ENCODE results near the gene DDR2.

Gene DDR2

DNA sequence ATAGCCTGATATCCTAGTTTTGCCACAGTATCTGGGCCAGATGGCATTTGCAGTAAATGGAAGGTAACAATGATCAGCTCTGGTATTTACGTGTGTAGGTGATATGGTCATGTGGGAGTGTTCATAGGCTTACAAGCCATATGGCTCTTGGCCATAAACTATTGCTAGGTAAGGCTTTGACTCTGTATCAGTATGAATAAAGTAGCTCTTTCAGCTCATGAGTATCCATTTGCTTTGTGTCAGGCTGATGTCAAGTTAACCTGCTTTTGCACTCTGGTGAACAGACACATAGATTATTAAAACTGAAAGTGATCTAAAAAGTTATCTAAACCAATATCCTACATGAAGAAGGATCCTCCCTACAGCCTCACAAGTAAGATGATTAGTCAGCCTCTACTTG lies 69.0 kb downstream of the DDR2 start:
- DNase-seq = no peak

DNA sequence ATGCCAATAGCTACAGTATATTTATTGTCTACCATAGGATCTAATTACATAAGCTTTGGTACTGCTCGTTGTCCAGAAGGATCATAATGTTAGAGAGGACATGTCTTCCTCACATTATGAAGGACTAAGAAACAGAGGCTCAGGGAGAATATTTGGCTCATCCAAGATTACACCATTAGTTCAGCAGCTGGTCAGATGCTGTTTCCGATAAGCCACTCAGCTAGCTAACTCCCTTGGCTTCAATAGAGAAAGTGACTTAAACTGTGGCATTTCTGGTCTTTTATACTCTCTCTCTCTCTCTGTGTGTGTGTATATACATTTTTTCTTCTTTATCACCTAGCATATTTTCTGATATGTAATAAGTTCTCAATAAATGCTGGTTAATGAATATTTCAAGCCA lies 70.4 kb downstream of the DDR2 start:
- no peak for DNase-seq

DNA sequence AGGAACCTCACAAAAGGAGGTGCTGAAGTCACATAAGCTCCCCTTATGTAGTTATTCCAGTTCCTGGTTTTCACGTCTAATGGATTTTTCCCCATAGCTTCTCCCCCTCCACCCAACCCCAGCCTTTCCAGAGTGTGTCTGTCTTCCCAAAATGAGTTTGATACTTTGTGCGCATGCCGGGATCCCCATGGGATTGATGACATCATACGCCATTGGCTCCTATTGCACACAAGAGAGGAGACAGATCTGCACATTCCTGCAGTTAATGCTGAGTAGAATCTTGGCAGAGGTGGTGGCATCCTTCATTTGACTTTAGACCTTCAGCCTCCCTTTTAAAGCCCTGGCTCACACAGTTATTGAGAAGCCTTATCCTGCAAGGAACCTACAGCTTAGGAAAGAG lies 71.4 kb downstream of the DDR2 start:
- no peak for DNase-seq

DNA sequence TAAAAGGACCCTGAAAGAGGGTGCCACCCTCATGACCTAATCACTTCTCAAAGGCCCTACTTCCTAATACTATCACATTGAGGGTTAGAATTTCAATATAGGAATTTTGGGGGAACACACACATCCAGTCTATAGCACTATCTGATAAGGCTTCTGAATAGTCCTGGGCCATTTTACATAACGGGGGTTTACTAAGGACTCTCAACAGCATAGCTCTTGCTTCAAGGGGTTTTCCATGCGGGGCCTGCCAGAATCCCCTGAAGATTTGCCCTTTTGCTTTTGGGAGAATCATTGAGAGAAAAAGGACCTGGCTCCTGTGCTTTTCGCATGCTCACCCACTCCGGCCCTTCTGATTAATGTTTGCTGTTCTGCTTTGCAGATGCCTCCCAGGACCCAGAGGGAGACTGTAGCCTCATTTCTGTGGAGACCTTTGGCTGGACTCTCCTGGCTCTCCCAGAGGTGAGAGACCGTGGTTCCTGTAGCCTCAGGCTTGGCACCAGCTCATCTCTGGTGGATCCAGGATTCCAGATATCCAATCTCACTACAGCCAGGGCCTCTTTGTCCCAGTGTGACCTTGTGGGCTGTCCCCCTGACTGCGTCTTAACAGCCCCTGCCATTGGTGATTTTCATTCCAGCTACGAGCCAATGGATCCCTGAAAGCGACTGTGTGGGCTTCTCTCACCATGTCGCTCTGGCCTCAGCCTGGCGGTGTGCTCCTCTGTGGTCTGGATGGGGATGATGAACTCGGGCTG lies 72.6 kb downstream of the DDR2 start:
- DNase-seq = no peak

DNA sequence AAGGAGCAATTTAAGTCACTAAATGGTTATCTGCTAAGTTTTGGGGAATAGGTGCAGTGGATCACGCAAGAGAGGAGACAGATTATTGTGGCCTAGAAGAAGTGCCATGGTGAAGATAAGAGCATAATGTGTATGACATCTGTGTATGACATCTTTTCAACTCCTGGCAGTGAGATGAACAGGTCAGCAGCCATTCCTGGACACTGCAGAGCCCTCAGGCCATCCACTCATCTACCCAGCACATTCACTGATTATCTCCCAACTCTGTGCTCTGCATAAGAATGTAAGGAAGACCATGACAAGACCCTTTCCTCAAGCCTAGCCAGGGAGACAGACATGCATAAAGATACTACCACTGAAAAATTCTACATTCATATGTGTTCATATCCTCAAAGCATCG lies 73.7 kb downstream of the DDR2 start:
- DNase-seq = no peak

DNA sequence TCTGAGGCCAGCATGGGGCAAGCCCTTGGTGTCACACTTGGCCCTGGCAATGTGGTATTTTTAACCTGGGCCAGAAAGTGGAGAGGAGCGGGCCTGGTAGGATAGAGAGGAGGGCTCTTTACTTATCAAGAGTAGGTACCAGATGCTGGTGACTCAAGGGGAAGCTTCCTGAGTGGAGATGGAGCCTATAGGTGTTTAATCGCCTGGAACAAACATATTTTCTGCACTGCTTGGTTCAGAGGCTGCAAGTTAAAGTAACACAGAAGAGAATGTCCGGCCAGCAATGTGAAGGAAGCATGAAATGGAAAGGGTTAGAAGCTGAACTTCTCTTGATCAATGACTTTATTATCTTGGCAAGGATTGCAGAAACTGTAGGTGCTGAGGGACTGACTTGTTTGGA lies 74.3 kb downstream of the DDR2 start:
- peak; percentile 28 for DNase-seq

DNA sequence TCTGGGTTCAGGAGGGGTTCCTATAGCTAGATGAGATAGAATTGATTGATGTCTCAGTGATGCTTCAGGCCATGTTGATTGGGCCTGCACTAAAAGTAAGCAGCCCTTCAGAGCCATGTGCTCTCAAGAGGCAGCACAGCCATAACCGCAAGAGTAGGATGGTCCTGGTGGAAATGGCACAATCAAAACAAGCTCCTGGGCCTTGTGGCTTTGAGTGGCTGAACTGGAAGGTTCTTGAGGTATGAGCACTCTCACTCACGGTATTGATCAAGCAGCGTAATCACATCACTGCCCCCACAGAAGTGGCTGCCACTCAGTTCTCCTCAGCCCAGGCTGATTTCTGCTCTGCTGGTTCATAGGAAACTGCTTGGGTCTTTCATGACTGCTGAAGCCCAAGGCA lies 76.0 kb downstream of the DDR2 start:
- DNase-seq = no peak

GRCh38 chr1:162709132-162709860 lies 77.0 kb downstream of the DDR2 start:
- DNase-seq = no peak

DNA sequence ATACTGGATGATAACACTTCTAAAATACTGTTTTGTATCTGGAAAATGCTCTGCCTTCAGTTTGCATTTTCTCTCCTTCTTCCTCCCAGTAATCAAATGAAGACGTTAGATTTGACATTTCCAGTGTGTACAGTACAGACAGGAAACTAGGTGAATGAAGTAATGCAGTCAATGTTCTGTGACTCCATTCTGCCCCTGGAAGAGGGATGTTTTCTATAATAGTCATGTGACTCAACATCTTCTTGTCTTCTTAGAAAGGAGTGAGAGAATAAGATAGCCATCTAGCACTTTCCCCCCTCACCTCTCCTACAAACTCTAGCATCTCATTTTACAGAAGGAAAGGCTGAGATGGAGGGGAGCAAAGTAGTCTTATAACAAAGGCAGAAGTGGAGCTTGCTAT lies 77.6 kb downstream of the DDR2 start:
- no peak for DNase-seq

DNA sequence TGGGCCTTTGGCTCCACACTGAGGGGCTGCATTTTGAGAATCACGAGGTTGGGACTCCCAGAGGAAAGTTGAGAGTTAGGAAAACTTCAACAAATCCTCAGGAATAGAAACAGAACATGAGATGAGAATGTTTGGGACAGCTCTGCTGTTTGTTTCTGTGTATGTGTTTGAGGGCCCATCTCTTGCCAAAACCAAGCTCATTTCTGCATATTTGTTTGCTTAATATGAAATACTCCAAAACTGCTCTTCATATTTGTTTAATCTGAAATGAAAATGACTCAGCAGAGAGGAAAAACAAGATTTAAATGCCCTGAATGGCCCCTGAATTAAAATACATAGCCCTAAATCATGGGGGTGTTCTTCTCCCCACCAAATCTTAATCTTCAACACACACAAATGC lies 78.1 kb downstream of the DDR2 start:
- no peak for DNase-seq

DNA sequence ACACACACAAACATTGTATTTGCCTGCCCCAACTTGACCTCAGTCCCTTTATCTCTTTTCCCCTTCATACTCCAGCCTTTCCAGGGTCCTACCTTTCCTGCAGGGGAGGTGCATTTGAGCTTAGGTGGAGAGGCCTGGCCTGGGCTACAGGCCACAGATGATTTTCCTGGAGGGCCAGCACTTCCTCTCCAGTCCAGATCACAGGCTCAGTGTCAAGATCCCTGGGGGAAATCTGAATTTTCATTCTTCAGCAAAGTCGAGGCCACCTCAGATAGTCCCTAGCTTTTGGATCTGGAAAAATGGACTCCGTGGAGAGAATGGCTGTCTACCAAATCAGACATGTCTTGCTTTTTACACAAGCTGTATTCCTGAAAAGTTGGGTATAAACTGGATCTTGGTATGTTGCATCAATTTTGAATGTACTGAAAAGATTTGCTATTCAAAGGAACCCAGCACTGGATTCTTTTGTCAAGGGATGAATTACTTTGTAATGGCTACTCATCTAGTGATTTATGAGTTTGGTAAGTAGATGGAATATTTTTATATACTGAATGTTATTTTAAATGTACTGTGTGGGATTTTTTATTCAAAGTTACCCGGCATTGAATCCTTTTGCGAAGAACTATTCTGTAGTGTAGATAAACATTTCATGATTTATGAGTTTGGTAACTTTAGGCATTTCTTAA lies 78.7 kb downstream of the DDR2 start:
- DNase-seq = no peak

DNA sequence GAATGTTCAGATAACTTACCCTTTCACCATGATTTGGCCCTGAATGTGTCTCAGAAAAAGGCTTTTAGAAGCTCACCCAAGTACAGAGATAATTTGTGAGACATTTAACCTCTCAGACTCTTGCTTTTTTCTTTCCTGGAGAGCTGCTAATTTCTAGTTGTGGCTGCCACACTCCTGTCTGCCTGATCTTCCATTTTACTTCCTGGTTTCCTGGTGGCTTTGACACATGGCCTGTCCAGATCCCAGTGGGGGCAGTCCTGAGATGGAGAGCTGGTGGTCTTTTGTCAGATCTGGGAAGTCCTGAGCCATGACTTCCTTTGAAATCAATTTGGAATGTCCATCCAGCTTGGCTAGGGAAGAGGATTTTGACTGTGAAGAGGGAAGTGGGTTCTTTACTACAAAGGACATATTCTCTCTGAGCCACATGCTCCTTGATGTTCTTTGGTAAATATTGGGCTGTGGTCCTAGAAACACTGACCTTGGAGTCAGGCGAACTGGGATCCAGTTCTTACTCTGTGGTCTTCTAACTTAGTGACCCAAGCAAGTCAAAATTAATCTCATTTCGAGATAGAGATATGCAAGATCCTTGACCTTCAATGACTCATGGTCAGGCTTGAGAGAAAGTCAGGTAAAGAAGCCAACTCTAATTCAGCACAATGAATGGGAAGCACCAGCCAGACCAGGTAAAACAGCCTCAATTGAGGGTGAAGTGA lies 80.2 kb downstream of the DDR2 start:
- no peak for DNase-seq

DNA sequence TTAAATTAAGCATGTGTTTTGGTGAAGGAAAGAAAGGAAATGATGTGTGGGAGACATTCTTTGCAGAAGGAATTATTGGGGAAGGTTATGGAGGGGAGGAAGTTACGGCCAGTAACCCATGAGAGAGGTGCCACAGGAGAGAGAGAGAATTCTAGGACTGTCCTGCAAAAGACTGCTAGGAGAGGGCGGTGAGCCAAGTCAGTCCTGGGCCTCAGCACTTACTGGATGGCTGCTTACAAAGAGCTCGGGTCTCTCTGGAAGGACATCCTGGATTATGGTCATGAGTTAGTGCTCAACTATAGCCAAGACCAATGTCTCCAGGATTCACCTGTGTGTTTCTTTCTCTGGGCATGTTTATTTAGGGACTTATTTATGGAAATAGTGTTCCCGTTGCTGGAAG lies 83.9 kb downstream of the DDR2 start:
- no peak for DNase-seq

DNA sequence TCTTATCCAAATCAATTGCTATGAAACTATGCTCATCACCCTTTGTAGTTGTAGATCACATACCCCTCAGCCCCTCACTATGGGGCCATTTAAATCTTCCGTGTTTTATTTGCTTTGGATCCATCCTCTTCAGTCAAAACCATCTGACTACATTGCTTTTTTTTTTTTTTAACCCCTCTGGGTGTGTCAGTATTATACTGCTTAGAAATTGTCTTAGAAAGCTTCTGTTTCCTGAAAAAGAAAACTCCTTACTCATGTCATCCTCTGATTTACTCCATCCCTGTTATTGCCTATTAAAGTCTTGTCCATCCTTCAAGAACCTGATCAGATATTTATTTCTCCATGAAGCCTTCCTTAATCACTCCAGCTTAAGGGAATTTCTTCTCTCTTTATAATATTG lies 84.3 kb downstream of the DDR2 start:
- DNase-seq = no peak

DNA sequence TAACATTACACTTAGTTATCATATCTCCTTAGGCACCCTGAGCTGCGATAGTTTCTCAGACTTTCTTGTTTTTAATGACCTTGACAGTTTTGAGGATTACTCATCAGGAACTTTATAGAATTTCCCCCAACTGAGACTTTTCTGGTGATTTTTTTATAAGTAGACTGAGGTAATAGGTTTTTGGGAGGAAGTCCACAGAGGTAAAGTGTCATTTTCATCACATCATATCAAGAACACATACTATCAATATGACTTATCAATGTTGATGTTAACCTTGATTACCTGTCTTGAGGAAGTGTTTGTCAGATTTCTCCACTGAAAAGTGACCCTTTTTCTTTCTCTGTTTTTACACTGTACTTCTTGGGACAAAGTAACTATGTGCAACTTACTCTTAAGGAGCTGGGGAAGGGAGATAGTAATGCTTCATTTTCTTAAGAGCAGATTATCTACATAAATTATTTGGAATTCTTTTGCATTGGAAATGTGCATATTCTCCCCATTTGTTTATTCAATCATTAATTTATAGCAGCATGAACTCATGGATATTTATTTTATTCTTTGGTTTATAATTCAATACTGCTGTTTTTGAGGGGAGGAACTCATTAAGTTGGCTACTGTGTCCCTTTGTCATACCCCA lies 85.4 kb downstream of the DDR2 start:
- no peak for DNase-seq

DNA sequence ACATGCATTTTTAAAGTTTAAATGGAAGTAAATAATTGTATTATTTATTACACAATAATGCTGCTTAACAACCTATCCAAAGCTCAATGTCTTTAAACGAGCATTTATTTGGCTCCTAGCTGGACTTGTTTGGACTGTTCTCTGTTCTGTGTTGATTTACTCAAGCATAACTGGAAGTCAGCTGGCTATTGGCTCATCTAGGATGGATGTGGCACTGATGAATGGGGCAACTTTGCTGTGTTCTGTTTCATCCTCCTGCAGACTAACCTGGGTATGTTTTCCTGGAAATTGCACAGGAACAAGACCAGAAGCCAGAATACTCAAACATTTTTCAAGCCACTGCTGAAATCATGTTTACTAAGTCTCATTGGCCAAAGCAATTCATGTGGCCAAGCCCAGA lies 87.4 kb downstream of the DDR2 start:
- DNase-seq = no peak

- DNase-seq = no peak
These were observed 88.7 kb downstream of the DDR2 start for GRCh38 chr1:162720996-162721395.

GRCh38 chr1:162721471-162721870 lies 89.2 kb downstream of the DDR2 start:
- no peak for DNase-seq

DNA sequence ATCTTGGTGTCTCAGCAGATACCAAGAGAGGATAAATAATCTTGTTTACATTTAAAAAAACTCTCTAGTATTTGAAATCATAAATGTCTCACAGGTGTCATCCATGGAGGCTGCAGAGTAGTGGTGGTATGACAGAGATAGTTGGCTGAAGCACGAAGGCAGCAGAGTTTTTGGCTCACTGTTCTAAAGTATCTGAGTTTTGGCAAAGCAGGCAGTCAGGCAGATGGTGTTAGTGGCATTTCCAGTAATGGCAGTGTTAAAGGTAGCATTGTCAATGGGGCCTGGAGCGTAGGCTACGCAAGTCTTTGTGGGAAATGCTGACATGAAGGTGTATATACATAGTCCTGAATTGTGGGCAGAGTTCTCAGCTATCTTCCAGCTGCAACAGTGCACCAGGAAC lies 89.8 kb downstream of the DDR2 start:
- no peak for DNase-seq

- no peak for DNase-seq
These were observed 92.4 kb downstream of the DDR2 start for GRCh38 chr1:162724583-162725120.

DNA sequence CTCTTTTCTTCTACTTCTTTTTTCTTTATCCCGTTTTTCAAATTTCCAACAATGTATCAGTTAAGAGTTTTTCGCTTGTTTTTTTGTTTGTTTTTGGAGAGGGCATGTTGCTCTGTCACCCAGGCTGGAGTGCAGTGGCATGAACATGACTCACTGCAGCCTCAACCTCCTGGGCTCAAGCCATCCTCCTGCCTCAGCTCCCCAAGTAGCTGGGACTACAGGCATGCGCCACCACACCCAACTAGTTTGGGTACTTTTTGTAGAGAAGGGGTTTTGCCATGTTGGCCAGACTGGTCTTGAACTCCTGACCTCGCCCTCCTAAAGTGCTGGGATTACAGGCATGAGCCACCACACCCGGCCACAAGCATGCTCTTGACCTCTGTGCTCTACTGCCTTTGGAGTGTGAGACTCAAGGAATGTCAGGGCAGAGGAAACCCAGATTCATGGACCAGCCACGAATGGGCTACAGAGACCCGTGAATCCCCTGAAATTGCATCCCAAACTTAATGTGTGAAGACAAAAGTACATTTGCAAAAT lies 93.1 kb downstream of the DDR2 start:
- DNase-seq = no peak

GRCh38 chr1:162726555-162726954 lies 94.3 kb downstream of the DDR2 start:
- DNase-seq = no peak
